NCI-H748 (cell line): ENCODE data around the gene CEP170.

Experiments
- DNase-seq: peaks from one replicate; lab custom pipeline; 2025; ENCODE audit not compliant: unreplicated experiment; lab: John Stamatoyannopoulos, UW

Gene CEP170

DNA sequence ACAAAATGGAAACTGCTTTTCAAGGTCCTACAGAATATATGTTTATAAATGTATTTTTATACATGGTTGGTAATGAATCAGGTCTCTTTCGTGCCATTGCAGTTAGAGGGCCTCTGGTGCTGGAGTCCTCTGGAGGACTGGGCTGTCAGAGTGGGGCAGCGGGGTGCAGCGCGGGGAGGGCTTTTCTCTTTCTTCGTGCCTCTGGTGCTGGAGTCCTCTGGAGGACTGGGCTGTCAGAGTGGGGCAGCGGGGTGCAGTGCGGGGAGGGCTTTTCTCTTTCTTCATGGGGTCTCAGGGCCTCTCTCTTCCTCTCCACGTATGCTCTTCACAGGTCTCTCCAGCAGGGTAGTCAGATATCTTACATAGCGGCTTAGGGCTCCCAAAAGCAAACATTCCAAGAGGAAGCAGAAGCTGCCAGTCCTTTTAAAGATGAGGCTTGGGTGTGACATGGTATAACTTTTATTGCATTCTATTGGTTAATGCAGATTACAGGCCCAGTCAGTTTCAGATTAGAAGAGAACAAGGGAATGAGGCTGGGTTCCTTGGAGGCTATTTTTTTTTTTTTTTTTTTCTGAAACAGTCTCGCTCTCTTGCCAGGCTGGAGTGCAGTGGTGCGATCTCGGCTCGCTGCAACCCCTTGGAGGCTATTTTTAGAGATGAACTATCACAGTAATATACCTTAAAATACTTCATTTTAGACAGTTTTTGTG lies 13.8 kb upstream of the CEP170 start:
- DNase-seq = no peak

DNA sequence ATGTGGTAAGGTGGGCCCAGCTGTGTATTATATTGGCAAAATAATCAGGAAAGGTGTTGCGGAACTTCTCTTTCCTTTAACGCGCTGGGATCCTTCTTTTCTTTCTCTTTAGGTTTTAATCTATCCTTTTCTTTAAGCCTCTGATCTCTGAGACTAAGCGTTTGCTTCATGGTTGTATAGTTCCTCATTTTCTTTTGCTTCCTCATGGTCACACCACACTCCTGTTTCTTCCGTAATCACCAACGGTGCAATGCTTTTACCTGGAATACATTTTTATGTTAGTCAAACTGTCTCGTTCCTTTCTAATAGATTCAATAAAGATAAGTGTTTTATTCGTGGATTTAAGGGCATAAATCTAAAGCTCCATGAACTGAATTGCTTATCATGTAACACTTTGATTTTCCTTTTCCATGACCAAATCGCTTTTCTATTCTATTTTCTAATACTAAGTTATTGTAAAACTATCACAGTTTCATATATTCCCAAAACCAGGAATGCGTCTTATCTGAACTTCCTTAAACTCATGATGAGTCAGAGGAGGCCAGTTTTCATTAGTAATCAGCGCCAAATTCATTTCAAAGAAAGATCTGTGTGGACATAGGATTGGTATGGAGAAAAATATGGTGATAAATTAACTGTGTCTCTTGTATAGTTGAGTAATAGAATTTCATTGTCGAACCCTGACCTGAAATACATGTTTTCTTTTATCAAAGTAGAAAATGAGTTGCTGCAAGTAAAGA lies 13.0 kb upstream of the CEP170 start:
- no peak for DNase-seq

DNA sequence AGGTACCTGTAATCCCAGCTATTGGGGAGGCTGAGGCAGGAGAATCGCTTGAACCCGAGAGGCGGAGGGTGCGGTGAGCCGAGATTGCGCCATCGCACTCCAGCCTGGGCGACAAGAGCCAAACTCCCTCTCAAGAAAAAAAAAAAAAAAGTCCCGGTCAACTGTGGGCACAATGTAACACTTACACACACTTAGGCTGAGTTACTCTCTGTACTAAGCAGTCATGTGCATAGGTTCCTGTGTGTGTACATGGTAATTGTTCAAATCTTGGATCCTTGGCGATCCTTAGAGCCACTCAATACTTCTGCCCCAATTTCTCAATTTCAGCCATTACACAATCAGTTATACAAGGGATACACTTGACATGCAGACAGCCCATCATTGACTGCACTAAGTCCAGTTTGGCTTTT lies 12.4 kb upstream of the CEP170 start:
- no peak for DNase-seq

DNA sequence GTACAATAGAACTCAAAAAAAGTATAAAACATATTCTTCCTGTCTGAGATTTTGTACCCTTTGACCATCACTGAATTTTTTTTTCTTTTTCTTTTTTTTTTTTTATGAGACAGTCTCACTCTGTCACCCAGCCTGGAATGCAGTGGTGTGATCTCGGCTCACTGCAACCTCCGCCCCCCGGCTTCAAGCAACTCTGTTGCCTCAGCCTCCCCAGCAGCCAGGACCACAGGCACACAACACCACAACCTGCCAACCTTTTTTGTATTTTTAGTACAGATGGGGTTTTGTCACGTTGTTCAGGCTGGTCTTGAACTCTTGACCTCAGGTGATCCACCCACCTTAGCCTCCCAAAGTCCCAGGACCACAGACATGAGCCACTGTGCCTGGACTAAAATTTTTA lies 11.2 kb upstream of the CEP170 start:
- no peak for DNase-seq

DNA sequence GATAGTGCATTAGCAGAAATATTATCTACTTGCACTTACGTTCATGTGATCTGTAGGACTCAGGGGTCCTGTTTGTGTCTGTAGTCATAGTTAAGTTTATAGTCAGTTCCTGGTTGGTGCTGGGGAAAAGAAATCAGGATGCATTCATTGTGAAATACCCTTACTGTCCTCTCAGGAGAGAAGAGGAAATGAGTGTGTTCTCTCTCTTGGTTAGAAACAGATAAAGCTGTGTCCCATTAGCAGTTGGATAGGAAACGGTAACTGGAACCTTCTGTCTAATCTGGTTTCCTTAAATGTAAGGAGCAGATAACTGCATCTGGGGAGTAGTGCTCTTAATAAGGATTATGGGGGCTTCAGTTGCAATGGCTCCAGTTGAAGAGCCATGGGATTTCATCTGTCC lies 9.6 kb upstream of the CEP170 start:
- DNase-seq = no peak

DNA sequence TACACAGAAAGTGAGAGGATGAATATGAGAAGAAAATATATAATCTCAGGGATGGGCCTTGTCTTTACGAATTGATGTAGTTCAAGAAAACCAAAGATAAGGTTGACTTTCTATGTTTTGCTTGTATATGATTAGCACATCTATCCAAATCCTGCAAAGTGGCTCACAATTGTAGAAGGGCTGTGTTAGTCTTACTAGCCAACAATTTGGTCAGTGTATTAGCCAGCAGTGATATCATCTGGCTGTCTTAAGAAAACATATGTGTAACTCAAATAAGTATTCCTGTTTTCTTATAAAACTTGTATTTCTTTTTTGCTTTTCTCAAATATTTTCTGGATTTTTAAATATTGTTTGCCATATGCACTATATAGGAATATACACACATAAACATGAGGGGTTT lies 6.3 kb upstream of the CEP170 start:
- DNase-seq = no peak

DNA sequence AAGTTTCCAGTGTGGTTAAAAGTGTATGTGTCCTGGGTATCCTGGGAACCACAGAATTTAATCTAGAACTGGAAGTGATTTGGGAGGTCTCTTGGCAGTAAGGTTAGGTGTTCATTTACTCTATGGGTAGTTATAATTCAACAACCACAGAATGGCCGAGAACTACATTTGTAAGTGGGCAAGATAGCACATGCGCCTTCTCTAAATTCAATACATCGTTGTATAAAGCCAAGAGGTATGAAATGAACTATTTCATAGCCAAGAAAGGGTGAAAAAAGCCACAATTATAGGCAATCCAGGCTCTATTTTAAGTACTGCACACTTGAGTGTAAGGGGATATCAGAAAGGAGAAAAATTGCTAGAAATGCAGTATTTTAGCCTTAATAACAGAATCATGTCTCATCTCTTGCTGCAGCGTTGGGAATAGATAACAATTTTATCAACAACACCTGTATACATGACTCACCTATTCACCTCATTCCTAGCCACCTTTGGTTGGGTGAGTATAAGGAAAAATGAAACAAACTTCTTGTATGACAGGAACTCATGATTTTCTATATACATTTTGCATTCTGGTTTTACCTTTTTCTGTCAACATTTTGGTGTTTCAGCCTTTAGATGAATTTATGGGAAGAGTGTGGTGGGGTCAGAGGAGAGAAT lies 5.3 kb upstream of the CEP170 start:
- DNase-seq = no peak

DNA sequence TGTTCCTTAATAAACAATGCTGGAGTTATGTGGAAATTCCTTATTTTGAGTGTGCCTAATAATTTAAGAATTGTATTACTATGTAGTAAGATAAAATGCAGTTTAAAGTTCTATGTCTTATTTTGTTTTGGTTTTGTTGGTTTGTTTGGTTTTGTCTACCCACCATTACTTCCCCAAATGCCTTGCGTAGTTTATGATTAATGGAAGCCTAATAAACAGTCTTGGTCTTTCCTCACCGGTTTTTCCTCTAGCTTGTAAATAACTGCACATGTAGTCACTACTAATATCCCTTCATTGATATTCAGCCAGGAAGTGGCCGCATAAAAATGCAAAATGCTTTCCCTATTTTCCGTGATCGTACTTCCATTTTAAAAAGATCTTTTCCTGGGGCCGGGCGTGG lies 3.6 kb upstream of the CEP170 start:
- DNase-seq = no peak

DNA sequence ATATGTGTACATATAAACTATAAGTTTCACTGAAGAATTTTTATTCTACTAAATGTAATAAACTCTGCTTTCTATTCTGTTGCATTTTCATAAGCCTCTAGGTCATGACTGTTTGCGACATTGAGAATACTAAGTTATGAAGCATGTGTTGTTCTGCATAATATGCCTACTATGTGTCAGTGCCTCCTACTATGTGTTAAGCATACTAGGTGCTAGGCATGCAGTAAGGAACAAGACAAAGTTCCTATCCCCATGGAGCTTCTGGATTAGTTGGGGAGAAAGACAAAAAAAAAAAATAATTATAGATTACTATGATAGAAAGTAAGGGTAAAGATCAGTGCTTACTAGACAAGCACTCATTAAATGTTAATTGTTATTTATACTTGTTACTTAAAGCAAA lies 2.1 kb upstream of the CEP170 start:
- no peak for DNase-seq

DNA sequence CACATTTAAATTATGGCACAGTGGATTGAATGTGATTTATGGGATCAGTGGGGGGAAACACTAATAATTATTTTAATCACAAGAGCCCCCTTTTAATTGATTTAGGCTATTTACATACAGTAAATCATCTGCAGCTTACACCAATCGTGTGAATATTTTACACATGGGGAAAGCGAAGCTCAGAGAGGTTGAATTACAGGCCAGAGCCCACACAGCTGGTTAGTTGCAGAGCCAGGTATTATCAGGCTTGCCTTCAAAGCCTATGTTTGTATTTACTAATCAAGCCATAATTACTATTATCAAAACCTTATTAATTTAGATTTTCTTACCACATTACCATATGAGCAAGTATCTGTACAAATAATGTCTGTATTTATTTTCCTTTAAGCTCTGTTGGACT lies 1.5 kb upstream of the CEP170 start:
- DNase-seq = no peak

DNA sequence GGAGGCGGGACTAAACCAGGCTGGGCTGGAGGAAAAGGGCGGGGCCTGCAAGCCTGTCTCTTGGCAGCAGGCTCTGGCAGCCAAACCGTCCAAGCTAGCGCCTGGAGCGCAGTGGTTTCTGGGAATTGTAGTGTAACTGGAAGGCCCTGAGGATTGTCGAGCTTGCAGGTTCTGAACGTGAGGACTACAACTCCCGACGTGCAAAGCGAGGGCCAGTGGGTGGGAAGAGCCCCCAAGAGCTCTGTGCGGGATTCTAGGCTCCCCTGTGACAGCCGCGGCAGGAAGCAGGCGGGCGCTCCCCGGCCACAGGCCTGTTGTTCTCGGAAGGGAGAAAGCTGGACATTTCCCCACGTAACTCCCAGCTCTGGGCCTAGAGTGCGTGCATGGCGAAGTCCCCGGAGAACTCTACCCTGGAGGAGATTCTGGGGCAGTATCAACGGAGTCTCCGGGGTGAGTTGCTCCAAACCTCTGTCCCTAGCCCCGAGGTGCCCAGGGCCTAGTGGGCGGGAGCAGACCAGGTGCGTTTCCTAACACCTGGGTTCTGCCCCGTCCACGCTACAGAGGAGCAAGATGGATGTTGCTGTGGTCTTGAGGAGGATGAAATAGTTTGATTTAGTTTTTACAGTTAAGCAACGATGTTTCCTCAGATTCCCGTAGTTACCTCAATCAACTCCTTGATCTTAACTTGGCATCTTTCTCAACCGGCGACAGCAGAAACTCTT lies 871 bp upstream of the CEP170 start, which contains the start of gene SDCCAG8:
TSS of gene SDCCAG8 (plus strand) at position 251 of the 722 bp plus-strand sequence. CDS start at position 384, 133 bp downstream.
- DNase-seq = peak; percentile 98

DNA sequence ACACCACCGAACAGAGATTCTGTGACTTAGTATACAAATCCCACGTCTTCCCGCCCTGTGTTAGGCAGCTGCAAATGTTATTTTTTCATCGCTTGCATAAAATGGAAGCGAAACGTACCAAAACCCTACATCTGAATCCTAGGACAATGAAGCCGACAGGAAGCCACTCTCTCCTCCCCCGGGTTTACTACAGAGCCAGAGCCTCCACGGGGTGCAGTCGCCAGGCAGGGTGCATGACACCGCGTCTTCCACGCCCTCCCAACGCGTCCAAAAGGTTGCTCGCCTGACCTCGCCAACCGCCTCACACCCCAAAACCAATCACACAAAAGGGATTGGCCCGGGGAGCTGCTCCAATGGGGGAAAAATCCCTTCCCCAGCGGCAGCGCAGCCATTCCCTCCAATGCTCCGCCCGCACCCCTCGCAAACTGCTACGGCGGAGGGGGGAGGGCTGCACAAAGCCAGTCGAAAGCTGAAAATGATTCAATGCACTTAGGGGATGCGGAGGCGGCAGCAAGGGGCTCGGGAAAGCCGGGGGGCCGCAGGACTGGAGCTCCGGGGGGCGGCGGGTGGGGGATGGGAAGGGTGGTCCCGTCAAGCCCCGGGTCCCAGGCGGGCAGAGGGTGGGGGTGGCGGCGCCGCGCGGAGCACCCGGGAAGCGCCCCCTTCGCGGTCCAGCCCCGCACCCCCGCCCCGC lies 701 bp downstream of the CEP170 start:
- DNase-seq = peak; percentile 74

DNA sequence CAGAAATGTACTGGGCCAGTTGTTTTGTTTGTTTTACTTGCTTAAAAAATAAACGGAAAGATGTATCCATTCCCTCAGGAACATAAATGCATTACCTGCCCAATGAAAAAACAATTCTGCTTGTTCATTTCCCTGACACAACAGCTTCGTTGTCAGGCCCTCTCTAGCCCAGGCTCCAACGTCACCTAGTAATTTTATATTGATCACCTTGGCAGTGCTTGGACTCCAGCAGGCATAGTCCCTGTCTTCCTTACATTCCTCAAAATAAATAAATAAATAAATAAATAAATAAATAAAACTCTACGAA lies 1.2 kb downstream of the CEP170 start:
- peak; percentile 46 for DNase-seq

DNA sequence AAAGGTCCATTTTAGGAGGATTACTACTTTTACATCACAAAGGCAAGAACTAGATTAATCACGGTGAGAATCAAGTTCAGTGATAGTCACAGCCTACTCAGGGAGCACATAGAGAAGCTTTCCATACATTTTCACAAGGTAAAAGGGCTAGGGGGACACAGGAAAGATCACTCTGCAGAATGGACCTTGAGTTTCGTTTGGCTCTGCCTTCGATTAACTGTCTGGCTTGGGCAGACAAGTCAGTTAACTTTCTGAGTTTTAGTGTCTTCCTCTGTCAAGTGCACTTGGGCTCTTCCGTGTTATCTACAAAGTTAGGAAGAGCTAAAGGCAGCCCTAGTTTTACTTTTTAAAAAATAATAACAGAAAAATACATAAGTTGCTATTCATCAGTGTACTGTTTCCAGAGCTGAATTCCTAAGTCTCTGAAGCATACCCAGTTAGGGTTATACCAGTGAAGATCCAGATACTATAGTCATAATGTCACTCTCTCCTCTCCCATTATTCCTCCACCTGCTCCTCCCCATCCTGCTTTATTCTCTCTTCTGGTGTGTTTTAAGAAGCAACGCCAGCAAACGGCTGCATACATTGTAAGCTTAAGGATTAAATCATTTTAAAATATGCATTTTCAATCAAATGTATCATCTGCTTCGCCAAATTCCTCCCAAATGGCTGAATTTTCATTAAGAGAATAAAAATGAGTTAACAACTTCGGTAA lies 1.7 kb downstream of the CEP170 start:
- peak; percentile 5 for DNase-seq

DNA sequence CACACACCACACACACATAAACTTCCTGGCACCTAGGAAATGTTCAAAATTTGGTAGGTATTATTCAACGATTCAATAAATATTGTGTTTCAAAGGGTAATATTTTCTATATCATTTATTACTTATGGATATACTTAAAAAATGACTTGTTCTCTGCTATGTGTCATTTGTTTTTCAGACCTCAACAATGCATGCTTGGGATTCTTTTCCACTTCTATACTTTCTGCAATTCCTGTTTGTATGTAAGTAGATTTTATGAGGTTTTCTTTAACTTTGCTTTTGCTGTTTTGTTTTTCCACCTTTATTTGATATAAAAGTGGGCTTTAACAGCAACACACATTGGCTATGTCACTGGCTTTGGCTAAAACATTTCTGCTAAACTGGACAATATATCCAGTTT lies 3.5 kb downstream of the CEP170 start:
- no peak for DNase-seq

DNA sequence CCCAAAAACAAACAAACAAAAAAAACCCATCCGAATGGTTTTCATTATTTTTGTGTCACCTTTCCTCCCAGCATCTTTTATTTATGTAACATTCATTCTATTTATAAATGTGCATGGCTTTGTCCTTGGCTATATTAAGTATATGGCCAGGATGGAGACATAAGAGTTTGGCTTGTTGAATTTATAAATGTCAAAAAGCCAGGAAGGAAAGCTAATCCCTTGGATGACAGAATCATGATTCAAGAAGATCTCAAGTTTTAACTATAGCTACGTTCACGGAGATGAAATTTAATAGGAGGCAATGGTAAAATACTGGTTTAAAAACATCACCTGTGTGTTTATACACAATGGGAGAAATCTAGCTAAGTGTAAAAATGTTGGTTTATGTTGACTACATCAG lies 5.0 kb downstream of the CEP170 start:
- DNase-seq = no peak

DNA sequence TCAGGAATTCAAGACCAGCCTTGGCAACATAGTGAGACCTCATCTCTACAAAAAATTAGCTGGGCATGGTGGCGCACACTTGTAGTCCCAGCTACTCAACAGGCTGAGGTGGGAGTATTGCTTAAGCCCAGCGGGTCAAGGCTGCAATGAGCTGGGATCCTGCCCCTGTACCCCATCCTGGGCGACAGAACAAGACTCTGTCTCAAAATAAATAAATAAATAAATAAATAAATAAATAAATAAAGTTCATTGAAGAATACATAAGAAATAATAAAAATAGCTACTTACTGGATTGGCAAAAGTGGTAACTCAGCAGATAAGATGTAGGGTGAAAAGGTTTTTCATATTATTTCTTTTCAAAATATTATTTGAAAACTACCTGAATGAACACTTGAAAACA lies 5.9 kb downstream of the CEP170 start:
- DNase-seq = no peak

DNA sequence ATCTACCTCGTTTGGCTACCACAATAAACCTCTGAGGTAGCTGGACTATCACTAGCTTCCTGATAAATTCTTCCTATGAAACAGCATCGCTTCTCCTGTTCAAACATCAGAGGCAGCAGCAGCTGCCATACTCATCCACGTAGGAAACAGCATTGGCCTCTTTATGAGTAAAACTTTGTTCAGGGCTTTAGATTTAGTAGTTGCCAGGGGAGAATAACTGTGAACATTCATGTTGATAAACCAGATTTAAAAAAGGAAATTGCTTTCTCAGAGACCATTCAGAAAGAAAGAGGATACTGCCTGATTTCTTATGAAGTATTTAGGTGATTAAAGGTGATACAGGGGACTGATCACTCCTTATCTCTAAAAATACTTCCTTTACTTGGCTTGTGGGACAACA lies 7.2 kb downstream of the CEP170 start:
- no peak for DNase-seq

DNA sequence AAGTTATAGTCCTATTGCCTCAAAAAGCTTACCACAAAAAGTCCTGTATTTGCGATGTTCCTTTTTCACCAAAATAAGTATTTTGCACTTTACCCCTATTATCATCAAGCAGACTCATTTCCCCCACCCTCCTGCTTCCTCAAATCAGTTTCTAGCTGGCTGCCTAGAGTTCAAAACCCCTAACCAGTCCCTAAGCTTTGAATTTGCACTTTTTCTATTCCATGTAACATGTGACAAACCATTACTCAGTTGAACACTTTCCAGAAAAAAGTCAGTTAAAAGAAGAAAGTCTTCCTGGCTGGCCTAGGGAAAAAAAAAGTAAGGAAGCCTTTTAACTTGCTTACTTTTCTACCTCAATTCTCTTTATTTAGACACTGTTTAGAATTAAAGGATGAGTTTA lies 8.2 kb downstream of the CEP170 start:
- DNase-seq = no peak

DNA sequence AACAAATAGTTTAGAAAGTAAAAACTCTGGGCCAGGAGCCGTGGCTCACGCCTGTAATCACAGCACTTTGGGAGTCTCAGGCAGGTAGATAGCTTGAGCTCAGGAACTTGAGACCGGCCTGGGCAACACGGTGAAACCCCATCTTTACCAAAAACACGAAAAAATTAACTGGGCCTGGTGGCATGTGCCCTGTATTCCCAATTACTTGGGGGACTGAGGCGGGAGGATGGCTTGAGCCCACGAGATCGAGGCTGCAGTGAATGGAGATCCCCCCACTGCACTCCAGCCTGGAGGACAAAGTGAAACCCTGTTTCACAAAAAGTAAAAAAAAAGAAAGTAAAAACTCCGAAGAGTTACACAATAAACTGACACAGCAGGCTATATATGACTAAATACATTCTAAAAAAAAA lies 10.6 kb downstream of the CEP170 start:
- no peak for DNase-seq
